Urothelium cell line (cell line): ENCODE results near the gene ESYT2.

Experiments used
- DNase-seq: peaks from one replicate; pipeline ENCODE4 v3.0.0; 2011; ENCODE audit warnings: low spot score, mixed read lengths
- FAIRE-seq: peaks from 2 replicates; lab custom pipeline; 2011; peaks lifted over from hg19 to GRCh38; lab: Jason Lieb, UNC

ESYT2 gene

GRCh38 chr7:158747408-158747807 lies 81.9 kb downstream of the ESYT2 start:
- FAIRE-seq (no peak), DNase-seq (no peak)

- FAIRE-seq: no peak
Measured at GRCh38 chr7:158746957-158747356, 82.4 kb downstream of the ESYT2 start.

GRCh38 chr7:158745057-158745715 lies 84.1 kb downstream of the ESYT2 start:
- DNase-seq: no peak

More at GRCh38 chr7:158746957-158747356, 82.4 kb downstream of the ESYT2 start:
- no peak for DNase-seq

GRCh38 chr7:158744070-158744469 lies 85.2 kb downstream of the ESYT2 start:
- DNase-seq: no peak
- no peak for FAIRE-seq

More at GRCh38 chr7:158745057-158745715, 84.1 kb downstream of the ESYT2 start:
- FAIRE-seq: no peak

- FAIRE-seq: no peak
- no peak for DNase-seq
Measured at GRCh38 chr7:158743219-158743618, 86.1 kb downstream of the ESYT2 start.

GRCh38 chr7:158742065-158742821 lies 87.1 kb downstream of the ESYT2 start:
- FAIRE-seq (no peak), DNase-seq (no peak)

GRCh38 chr7:158741294-158741666 lies 88.0 kb downstream of the ESYT2 start:
- FAIRE-seq (no peak), DNase-seq (no peak)

- DNase-seq: no peak
- no peak for FAIRE-seq
Measured at GRCh38 chr7:158740657-158741293, 88.5 kb downstream of the ESYT2 start.

GRCh38 chr7:158740013-158740656 lies 89.2 kb downstream of the ESYT2 start:
- FAIRE-seq (no peak), DNase-seq (no peak)

GRCh38 chr7:158738841-158739240 lies 90.5 kb downstream of the ESYT2 start:
- no peak for DNase-seq
- no peak for FAIRE-seq

GRCh38 chr7:158737064-158737695 lies 92.1 kb downstream of the ESYT2 start:
- no peak for DNase-seq
- FAIRE-seq: no peak

- FAIRE-seq (no peak), DNase-seq (no peak)
Measured at GRCh38 chr7:158735935-158736334, 93.4 kb downstream of the ESYT2 start.

- DNase-seq (peak; percentile 8), FAIRE-seq (no peak)
Measured at GRCh38 chr7:158734861-158735260, 94.4 kb downstream of the ESYT2 start.

- DNase-seq (no peak), FAIRE-seq (no peak)
Measured at GRCh38 chr7:158733775-158734494, 95.4 kb downstream of the ESYT2 start.

GRCh38 chr7:158733220-158733519 lies 96.1 kb downstream of the ESYT2 start:
- DNase-seq (no peak), FAIRE-seq (no peak)

- DNase-seq (no peak), FAIRE-seq (no peak)
Measured at GRCh38 chr7:158732494-158733219, 96.7 kb downstream of the ESYT2 start.

GRCh38 chr7:158731761-158732160 lies 97.5 kb downstream of the ESYT2 start:
- DNase-seq: no peak
- FAIRE-seq: no peak

- DNase-seq: no peak
- FAIRE-seq: no peak
Measured at GRCh38 chr7:158730383-158731346, 98.6 kb downstream of the ESYT2 start.
